ENCODE measurements around the gene RAPGEF2. TPM values are rescaled to one million over a fixed set of nuclear protein-coding genes. Genes with fewer than 3 reads are reported as not detected.

The RAPGEF2 gene
- total and polyA plus RNA-seq, 9 of the 15 experiments (the other 6 are each of a cell fraction or from before 2014, with no cell fraction given) = 3.1 to 32.6 (median 23.1) TPM

DNA sequence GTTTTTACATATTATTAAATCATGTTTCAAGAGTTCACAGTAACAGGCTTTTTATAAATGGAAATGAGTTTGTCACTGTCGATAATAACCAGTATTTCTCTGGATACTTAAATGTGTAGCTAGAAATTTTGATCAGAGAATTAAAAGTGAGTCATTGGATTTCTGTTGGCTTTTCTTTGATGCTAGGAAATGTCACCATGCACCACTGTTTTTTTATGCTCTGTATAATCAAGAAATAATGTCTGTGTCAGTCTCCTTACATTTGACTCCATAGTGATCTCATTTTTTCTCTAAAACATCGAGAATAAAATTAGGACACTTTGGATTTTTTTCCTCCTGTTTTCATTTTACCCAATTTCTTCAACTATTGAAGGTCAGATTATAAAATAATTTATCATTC, 234.2 kb downstream of the RAPGEF2 start:
- no peaks in the 10 kb centered on the region for H3K4me1 ChIP-seq (replicated peaks in 1 of 2; ENCODE audit: control insufficient read depth in 2 of 2, insufficient read depth in 2 of 2, low read length in 2 of 2)
- intact Hi-C loops (cut with micrococcal nuclease) (no loop called here), in situ Hi-C loops (cut with MboI) (no loop called here)
- H4K20me1 ChIP-seq (replicated peaks; ENCODE audit: control insufficient read depth, insufficient read depth, low read length) = no peaks in the 10 kb centered on the region
- TF ChIP-seq DMBX1 (CRISPR knock-in tag; IDR thresholded peaks at IDR 0.05; ENCODE audit: borderline replicate concordance) (no peak), YBX1 (IDR thresholded peaks at IDR 0.05) (no peak), KLF13 (tag; IDR thresholded peaks at IDR 0.05; ENCODE audit: borderline replicate concordance, low read depth) (no peak), FOXP1 (CRISPR knock-in tag; IDR thresholded peaks at IDR 0.05) (no peak), HMGN3 (IDR thresholded peaks at IDR 0.05; ENCODE audit: borderline replicate concordance, extremely low read depth, insufficient read length, low read depth, low read length) (no peak), FOSL1 (tag; conservative IDR thresholded peaks at IDR 0.05) (no peak), HNRNPL (IDR thresholded peaks at IDR 0.05; ENCODE audit: low read depth, low read length) (no peak), RAD51 (IDR thresholded peaks at IDR 0.05; ENCODE audit: borderline replicate concordance, low read depth) (no peak), ZNF79 (CRISPR knock-in tag; IDR thresholded peaks at IDR 0.05; ENCODE audit: low read depth) (no peak), ZFPM2 (CRISPR knock-in tag; IDR thresholded peaks at IDR 0.05) (no peak), BDP1 (IDR thresholded peaks at IDR 0.05; ENCODE audit: insufficient read depth, insufficient read length) (no peak), HIVEP1 (CRISPR knock-in tag; IDR thresholded peaks at IDR 0.05) (no peak)
- TF ChIP-seq, protein P1, sequence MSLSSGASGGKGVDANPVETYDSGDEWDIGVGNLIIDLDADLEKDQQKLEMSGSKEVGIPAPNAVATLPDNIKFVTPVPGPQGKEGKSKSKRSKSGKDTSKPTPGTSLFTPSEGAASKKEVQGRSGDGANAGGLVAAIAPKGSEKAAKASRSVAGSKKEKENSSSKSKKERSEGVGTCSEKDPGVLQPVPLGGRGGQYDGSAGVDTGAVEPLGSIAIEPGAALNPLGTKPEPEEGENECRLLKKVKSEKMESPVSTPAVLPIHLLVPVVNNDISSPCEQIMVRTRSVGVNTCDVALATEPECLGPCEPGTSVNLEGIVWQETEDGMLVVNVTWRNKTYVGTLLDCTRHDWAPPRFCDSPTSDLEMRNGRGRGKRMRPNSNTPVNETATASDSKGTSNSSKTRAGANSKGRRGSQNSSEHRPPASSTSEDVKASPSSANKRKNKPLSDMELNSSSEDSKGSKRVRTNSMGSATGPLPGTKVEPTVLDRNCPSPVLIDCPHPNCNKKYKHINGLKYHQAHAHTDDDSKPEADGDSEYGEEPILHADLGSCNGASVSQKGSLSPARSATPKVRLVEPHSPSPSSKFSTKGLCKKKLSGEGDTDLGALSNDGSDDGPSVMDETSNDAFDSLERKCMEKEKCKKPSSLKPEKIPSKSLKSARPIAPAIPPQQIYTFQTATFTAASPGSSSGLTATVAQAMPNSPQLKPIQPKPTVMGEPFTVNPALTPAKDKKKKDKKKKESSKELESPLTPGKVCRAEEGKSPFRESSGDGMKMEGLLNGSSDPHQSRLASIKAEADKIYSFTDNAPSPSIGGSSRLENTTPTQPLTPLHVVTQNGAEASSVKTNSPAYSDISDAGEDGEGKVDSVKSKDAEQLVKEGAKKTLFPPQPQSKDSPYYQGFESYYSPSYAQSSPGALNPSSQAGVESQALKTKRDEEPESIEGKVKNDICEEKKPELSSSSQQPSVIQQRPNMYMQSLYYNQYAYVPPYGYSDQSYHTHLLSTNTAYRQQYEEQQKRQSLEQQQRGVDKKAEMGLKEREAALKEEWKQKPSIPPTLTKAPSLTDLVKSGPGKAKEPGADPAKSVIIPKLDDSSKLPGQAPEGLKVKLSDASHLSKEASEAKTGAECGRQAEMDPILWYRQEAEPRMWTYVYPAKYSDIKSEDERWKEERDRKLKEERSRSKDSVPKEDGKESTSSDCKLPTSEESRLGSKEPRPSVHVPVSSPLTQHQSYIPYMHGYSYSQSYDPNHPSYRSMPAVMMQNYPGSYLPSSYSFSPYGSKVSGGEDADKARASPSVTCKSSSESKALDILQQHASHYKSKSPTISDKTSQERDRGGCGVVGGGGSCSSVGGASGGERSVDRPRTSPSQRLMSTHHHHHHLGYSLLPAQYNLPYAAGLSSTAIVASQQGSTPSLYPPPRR (CRISPR knock-in tag; IDR thresholded peaks at IDR 0.05; ENCODE audit: borderline replicate concordance) = no peak
- TF ChIP-seq, protein P2, sequence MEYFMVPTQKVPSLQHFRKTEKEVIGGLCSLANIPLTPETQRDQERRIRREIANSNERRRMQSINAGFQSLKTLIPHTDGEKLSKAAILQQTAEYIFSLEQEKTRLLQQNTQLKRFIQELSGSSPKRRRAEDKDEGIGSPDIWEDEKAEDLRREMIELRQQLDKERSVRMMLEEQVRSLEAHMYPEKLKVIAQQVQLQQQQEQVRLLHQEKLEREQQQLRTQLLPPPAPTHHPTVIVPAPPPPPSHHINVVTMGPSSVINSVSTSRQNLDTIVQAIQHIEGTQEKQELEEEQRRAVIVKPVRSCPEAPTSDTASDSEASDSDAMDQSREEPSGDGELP (CRISPR knock-in tag; IDR thresholded peaks at IDR 0.05; ENCODE audit: borderline replicate concordance) = no peak
- WGBS (ENCODE audit: insufficient coverage, low coverage, missing lambda C conversion rate) = 79% methylated on average over 2 of the region's 2 CpGs
- ATAC-seq = no peak
- H3K4me3 ChIP-seq = no peak overlapping the region
- no peaks in the 10 kb centered on the region for H3K27me3 ChIP-seq (ENCODE audit: control insufficient read depth in 2 of 2, insufficient read depth in 2 of 2, low read length in 2 of 2)
- no peak overlapping the region for H3K4me2 ChIP-seq (ENCODE audit: insufficient read depth, low read length)
- ChIA-PET POLR2A (no interaction called here), CTCF (ENCODE audit: low intra/inter-chr PET ratio) (no interaction called here)
- H3K9ac ChIP-seq (ENCODE audit: insufficient read depth in 1 of 2, low read depth in 2 of 2, low read length in 2 of 2) = no peak overlapping the region
- BruUV-seq (replicated peaks) = no TSS peak
- no peak for DNase-seq (ENCODE audit: extremely low read depth in 1 of 4, low spot score in 3 of 4)
- no peaks in the 10 kb centered on the region for H3K9me1 ChIP-seq (ENCODE audit: control insufficient read depth, insufficient read depth, low read length)
- H3K79me2 ChIP-seq (ENCODE audit: control insufficient read depth, insufficient read depth, low read length) = no peaks in the 10 kb centered on the region
- peaks cover 34% of the 10 kb centered on the region; the same call in 2 of the 3 replicates for H3K36me3 ChIP-seq (ENCODE audit: control insufficient read depth, insufficient read depth, low read length)
- no peak for FAIRE-seq
- H3K27ac ChIP-seq (ENCODE audit: extremely low read depth, low read depth, low read length) = no peak overlapping the region
- no peak overlapping the region for H2AFZ ChIP-seq (ENCODE audit: low read depth, low read length)
- no peaks in the 10 kb centered on the region for H3K9me3 ChIP-seq (replicated peaks; ENCODE audit: control insufficient read depth, insufficient read depth, low read depth, low read length)
